Smooth muscle cell (in vitro differentiated cells): ENCODE results near the gene INTS3. TPM values are rescaled to one million over a fixed set of nuclear protein-coding genes. Genes with fewer than 3 reads are reported as not detected.

ENCODE experiments used
- DNase-seq: peaks from one replicate; lab custom pipeline; 2025; ENCODE audit not compliant: unreplicated experiment; lab: John Stamatoyannopoulos, UW
- H2AFZ ChIP-seq: fragments of 200-600 bp; sonication (generic); 2 replicates; pipeline ENCODE4 v1.6.0; 2016; ENCODE audit warnings: antibody characterized with exemption, low read depth, mild to moderate bottlenecking
- H3F3A ChIP-seq: fragments of 200-600 bp; sonication (generic); 2 replicates; pipeline ENCODE4 v1.6.0; 2017; ENCODE audit warnings: antibody characterized with exemption, low read depth
- H3K27ac ChIP-seq: fragments of 200-600 bp; sonication (generic); 2 replicates; pipeline ENCODE4 v1.5.1; 2016; ENCODE audit warnings: low read depth, mild to moderate bottlenecking
- H3K27me3 ChIP-seq: fragments of 200-600 bp; sonication (generic); 2 replicates; pipeline ENCODE4 v1.6.1; 2016; ENCODE audit warnings: low read depth, mild to moderate bottlenecking
- H3K36me3 ChIP-seq: fragments of 200-600 bp; sonication (generic); 2 replicates; pipeline ENCODE4 v1.5.1; 2016; ENCODE audit warnings: low read depth
- H3K4me1 ChIP-seq: fragments of 200-600 bp; sonication (generic); 2 replicates; pipeline ENCODE4 v1.5.1; 2016; ENCODE audit warnings: low read depth
- H3K4me2 ChIP-seq: fragments of 200-600 bp; sonication (generic); 2 replicates; pipeline ENCODE4 v1.6.0; 2016; ENCODE audit warnings: mild to moderate bottlenecking
- H3K4me3 ChIP-seq: fragments of 200-600 bp; sonication (generic); 2 replicates; pipeline ENCODE4 v1.5.1; 2016; ENCODE audit warnings: mild to moderate bottlenecking
- H3K79me2 ChIP-seq: fragments of 200-600 bp; sonication (generic); 2 replicates; pipeline ENCODE4 v1.6.0; 2016; ENCODE audit warnings: low read depth, mild to moderate bottlenecking
- H3K9ac ChIP-seq: fragments of 200-600 bp; sonication (generic); 2 replicates; pipeline ENCODE4 v1.6.0; 2016; ENCODE audit warnings: low read depth
- H3K9me3 ChIP-seq: fragments of 200-600 bp; sonication (generic); replicated peaks from 2 replicates; pipeline ENCODE4 v1.5.1; 2016; ENCODE audit warnings: low read depth
- H4K20me1 ChIP-seq: fragments of 200-600 bp; sonication (generic); 2 replicates; pipeline ENCODE4 v1.6.0; 2016; ENCODE audit warnings: low read depth
- WGBS: methylation state at CpG from one replicate; pipeline ENCODE4 v1.1.7; 2016; ENCODE audit warnings: low lambda C conversion rate; 5-methylcytosine and 5-hydroxymethylcytosine counted together
- polyA plus RNA-seq: library from polyadenylated mRNA; unstranded; fragments of >200 nt; fragmentation: Nextera tagmentation; extraction: Ambion mirVana; gene quantifications from 2 replicates; pipeline ENCODE4 v1.2.1, GENCODE V29; 2016
- total RNA-seq: library from RNA; depleted of rRNA; stranded (reverse); fragments of >200 nt; gene quantifications from 2 replicates; pipeline ENCODE4 v1.2.3, GENCODE V29; 2014
- TF ChIP-seq, protein P1 (sequence below): fragments of 200-600 bp; sonication (generic); IDR thresholded peaks from 2 replicates; pipeline ENCODE4 v1.5.1; 2017; ENCODE audit warnings: borderline replicate concordance, mild to moderate bottlenecking, antibody characterized with exemption; ENCODE audit not compliant: insufficient read depth, poor library complexity, severe bottlenecking

Gene INTS3
- total and polyA plus RNA-seq, 2 experiments from 2014 or later = 22.3 to 33.6 TPM

DNA sequence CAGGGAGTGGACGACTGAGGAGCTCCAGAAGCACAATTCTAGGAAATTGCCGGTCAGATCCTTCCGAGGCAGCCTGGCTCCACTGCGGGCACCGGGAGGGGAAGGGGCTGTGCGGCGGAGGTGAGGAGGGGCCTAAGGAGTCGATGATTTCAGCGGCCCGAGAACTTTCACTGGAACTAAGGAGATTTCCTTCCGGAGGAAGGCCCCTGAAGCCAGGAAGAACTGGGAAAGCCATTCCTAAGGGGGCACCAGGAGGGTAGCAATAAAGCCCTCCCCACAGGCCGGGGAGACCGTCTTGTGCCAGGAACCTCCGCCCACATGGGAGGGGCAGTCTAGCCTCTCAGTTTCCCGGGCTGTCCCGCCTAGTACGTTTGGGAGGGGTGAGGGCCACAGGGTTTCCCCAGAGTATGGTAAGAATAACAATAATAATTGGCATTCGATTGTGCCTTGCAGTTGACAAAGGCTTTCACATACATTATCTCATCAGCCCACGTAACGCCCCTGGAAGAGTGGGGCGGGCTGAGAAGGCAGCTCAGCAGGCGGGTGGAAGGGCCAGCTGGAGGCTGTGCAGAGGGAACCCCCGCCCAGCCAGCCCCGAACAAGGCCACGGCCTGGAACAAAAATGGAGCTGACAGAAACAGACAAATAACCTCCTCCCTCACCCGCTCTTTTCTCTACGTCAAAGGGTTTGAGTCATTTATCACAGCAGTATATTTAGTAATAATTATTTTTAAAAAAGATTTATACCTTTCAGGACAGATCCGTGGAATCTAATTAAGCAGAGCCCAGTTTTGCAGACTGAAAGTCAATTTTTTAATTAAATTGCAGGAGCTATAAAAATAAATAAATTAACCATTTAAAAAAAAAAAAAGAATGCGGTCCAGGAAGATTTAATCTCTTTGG is 29.6 kb upstream of the INTS3 start:
- H3K79me2 ChIP-seq = no peaks in the 10 kb centered on the region
- no peaks in the 10 kb centered on the region for H3F3A ChIP-seq
- H3K4me3 ChIP-seq = no peak overlapping the region
- H3K4me1 ChIP-seq = peaks cover 13% of the 10 kb centered on the region
- H3K27me3 ChIP-seq = no peaks in the 10 kb centered on the region
- DNase-seq = no peak
- TF ChIP-seq, protein P1, sequence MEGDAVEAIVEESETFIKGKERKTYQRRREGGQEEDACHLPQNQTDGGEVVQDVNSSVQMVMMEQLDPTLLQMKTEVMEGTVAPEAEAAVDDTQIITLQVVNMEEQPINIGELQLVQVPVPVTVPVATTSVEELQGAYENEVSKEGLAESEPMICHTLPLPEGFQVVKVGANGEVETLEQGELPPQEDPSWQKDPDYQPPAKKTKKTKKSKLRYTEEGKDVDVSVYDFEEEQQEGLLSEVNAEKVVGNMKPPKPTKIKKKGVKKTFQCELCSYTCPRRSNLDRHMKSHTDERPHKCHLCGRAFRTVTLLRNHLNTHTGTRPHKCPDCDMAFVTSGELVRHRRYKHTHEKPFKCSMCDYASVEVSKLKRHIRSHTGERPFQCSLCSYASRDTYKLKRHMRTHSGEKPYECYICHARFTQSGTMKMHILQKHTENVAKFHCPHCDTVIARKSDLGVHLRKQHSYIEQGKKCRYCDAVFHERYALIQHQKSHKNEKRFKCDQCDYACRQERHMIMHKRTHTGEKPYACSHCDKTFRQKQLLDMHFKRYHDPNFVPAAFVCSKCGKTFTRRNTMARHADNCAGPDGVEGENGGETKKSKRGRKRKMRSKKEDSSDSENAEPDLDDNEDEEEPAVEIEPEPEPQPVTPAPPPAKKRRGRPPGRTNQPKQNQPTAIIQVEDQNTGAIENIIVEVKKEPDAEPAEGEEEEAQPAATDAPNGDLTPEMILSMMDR = no peak
- H3K9me3 ChIP-seq = no peaks in the 10 kb centered on the region
- H3K27ac ChIP-seq = no peak overlapping the region
- no peak overlapping the region for H3K9ac ChIP-seq
- no peaks in the 10 kb centered on the region for H3K36me3 ChIP-seq
- peak overlapping the region; percentile 91 for H2AFZ ChIP-seq
- no peaks in the 10 kb centered on the region for H4K20me1 ChIP-seq
- 52% methylated on average over 29 of the region's 29 CpGs for WGBS
- no peak overlapping the region for H3K4me2 ChIP-seq

DNA sequence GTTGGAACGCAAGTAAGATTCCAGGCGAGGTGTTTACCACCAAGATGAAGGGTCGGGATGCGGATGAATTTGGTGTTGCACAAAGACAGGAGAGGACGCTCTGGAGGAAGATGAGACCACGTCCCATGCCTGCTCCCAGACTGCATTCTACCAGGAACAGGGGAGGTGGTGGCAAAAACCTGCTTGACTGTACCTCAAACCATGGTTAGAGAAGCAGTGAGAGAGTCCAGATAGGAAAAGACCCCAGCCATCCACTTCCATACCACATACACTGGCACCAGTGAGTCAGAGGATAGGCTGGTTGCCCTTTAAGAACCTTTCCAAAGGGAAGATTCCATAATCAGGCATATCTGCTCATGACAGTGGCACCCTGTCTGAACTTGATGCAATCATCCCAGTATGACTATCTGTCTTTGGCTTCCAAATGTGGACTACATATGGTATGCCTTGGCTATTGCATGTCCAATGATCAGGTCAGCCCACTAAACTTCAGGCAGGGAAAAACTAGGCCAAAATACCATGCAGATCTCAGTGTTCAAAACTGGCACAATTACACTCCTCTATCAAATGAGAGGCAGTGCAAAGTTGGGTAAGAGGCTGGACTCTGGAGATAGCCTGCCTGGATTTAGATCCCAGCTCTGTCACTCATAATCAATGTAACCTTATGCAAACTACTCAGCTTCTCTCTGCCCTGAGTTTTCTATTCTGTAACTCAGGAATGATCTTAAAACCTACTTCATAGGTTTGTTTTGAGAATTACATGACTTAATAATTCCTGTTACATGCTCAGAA is 28.7 kb upstream of the INTS3 start:
- H3K4me2 ChIP-seq = no peak overlapping the region
- H3K9ac ChIP-seq = no peak overlapping the region
- no peaks in the 10 kb centered on the region for H3K27me3 ChIP-seq
- H3K4me1 ChIP-seq = peaks cover 13% of the 10 kb centered on the region
- no peaks in the 10 kb centered on the region for H3K79me2 ChIP-seq
- WGBS = 97% methylated on average over 6 of the region's 6 CpGs
- no peaks in the 10 kb centered on the region for H4K20me1 ChIP-seq
- TF ChIP-seq, protein P1 = no peak
- H3K27ac ChIP-seq = no peak overlapping the region
- H2AFZ ChIP-seq = peak overlapping the region; percentile 16
- H3F3A ChIP-seq = no peaks in the 10 kb centered on the region
- no peaks in the 10 kb centered on the region for H3K36me3 ChIP-seq
- no peaks in the 10 kb centered on the region for H3K9me3 ChIP-seq
- no peak for DNase-seq
- H3K4me3 ChIP-seq = no peak overlapping the region

DNA sequence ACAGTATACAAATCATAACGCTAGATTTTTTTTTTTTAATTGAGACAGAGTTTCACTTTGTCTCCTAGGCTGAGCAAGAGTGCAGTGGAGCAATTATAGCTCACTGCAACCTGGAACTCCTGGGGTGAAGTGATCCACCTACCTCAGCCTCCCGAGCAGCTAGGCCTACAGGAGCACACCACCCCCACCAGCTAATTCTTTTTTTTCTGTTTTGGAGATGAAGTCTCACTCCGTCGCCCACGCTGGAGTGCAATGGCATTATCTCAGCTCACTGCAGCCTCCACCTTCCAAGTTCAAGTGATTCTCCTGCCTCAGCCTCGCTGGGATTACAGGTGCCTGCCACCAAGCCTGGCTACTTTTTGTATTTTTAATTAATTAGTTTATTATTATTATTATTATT is 28.1 kb upstream of the INTS3 start:
- no peak overlapping the region for H3K9ac ChIP-seq
- TF ChIP-seq, protein P1 = no peak
- no peak overlapping the region for H3K4me3 ChIP-seq
- H3K9me3 ChIP-seq = no peaks in the 10 kb centered on the region
- no peaks in the 10 kb centered on the region for H3K27me3 ChIP-seq
- H3F3A ChIP-seq = no peaks in the 10 kb centered on the region
- H3K27ac ChIP-seq = no peak overlapping the region
- peaks cover 13% of the 10 kb centered on the region for H3K4me1 ChIP-seq
- WGBS = 92% methylated on average over 6 of the region's 6 CpGs
- no peak overlapping the region for H3K4me2 ChIP-seq
- H4K20me1 ChIP-seq = no peaks in the 10 kb centered on the region
- H3K79me2 ChIP-seq = no peaks in the 10 kb centered on the region
- H2AFZ ChIP-seq = no peak overlapping the region
- H3K36me3 ChIP-seq = no peaks in the 10 kb centered on the region
- no peak for DNase-seq
